Naive B cell (primary cell): ENCODE data around the gene SULT2B1. TPM values are rescaled to one million over a fixed set of nuclear protein-coding genes. Genes with fewer than 3 reads are reported as not detected.
A peak's percentile ranks its signal among the peaks of the same experiment; 100 is the strongest.

Experiments
- ATAC-seq, 2 donors: fragments of 150-1000 bp; cut with Tn5 transposase; 2 replicates each; pipeline ENCODE4 v1.10.0; 2021; ENCODE audit warnings: low read depth in 2 of 2, mild to moderate bottlenecking in 2 of 2, moderate library complexity in 2 of 2
- DNase-seq: peaks from one replicate; pipeline ENCODE4 v3.0.0; 2022
- H3K27ac Mint-ChIP-seq, 6 donors: one replicate each; pipeline ENCODE4 v1.8.0; 2020 to 2022; ENCODE audit warnings: mild to moderate bottlenecking in 6 of 6, mixed read lengths in 6 of 6, moderate library complexity in 5 of 6, inconsistent platforms in 2 of 6
- H3K27me3 Mint-ChIP-seq, 3 donors: one replicate each; pipeline ENCODE4 v1.8.0; 2021 to 2022; ENCODE audit warnings: mixed read lengths in 3 of 3, mild to moderate bottlenecking in 1 of 3
- H3K36me3 Mint-ChIP-seq, 2 donors: one replicate each; pipeline ENCODE4 v1.8.0; 2020 to 2022; ENCODE audit warnings: mixed read lengths in 2 of 2, inconsistent platforms in 1 of 2, mild to moderate bottlenecking in 1 of 2
- H3K4me1 Mint-ChIP-seq, 3 donors: one replicate each; pipeline ENCODE4 v1.8.0; 2020 to 2022; ENCODE audit warnings: mixed read lengths in 3 of 3, inconsistent platforms in 1 of 3, mild to moderate bottlenecking in 1 of 3, moderate library complexity in 1 of 3
- H3K4me3 Mint-ChIP-seq, 8 donors: one replicate each; pipeline ENCODE4 v1.8.0; 2020 to 2022; ENCODE audit warnings: mild to moderate bottlenecking in 8 of 8, mixed read lengths in 8 of 8, moderate library complexity in 8 of 8, inconsistent platforms in 2 of 8
- H3K9me3 Mint-ChIP-seq, 7 donors: one replicate each; pipeline ENCODE4 v1.8.0; 2020 to 2022; ENCODE audit warnings: mixed read lengths in 7 of 7, mild to moderate bottlenecking in 5 of 7, inconsistent platforms in 2 of 7, moderate library complexity in 1 of 7
- polyA plus RNA-seq, 6 donors: library from polyadenylated mRNA; unstranded; fragments of 300-500 nt; fragmentation: Illumina TruSeq; gene quantifications; one replicate each; pipeline ENCODE4 v1.2.3, GENCODE V29; 2021; ENCODE audit warnings: low read depth in 6 of 6

SULT2B1 gene
- polyA plus RNA-seq, 6 donors from 2014 or later: not detected

- DNase-seq (peak; percentile 71), ATAC-seq (peak in 1 of 2 donors; percentile 3)
- peak overlapping the region in 5 of 6 donors; percentile 87 to 97 (median 93) for H3K27ac Mint-ChIP-seq
- peak overlapping the region; percentile 88 to 99 (median 98) for H3K4me3 Mint-ChIP-seq
- H3K27me3 Mint-ChIP-seq: no peaks in the 10 kb centered on the region
- peaks cover 0 to 18% of the 10 kb centered on the region in 2 donors for H3K36me3 Mint-ChIP-seq
- peaks cover 0 to 7% (median 0%) of the 10 kb centered on the region in 7 donors for H3K9me3 Mint-ChIP-seq
- H3K4me1 Mint-ChIP-seq: peaks cover 43 to 59% (median 55%) of the 10 kb centered on the region in 3 donors
These were observed 83.4 kb downstream of the SULT2B1 start for GRCh38 chr19:48635263-48635965.

GRCh38 chr19:48635966-48636858 lies 84.2 kb downstream of the SULT2B1 start:
- ATAC-seq (no peak), DNase-seq (no peak)
- H3K4me3 Mint-ChIP-seq: peak overlapping the region; percentile 88 to 99 (median 98)
- H3K4me1 Mint-ChIP-seq: peaks cover 44 to 58% (median 56%) of the 10 kb centered on the region in 3 donors
- H3K27ac Mint-ChIP-seq: peak overlapping the region; percentile 88 to 98 (median 96)
- no peaks in the 10 kb centered on the region for H3K27me3 Mint-ChIP-seq
- H3K9me3 Mint-ChIP-seq: peaks cover 0 to 7% (median 0%) of the 10 kb centered on the region in 7 donors
- H3K36me3 Mint-ChIP-seq: peaks cover 0 to 18% of the 10 kb centered on the region in 2 donors

- DNase-seq (no peak), ATAC-seq (no peak)
- Mint-ChIP-seq H3K27me3 (no peaks in the 10 kb centered on the region), H3K4me1 (peaks cover 50 to 60% (median 57%) of the 10 kb centered on the region in 3 donors), H3K4me3 (peak within 1 kb of the TSS; percentile 88 to 99 (median 98)), H3K36me3 (peaks cover 0 to 18% of the 10 kb centered on the region in 2 donors), H3K9me3 (peaks cover 0 to 7% (median 0%) of the 10 kb centered on the region in 7 donors), H3K27ac (peak within 1 kb of the TSS; percentile 92 to 100 (median 99))
These were observed 85.0 kb downstream of the SULT2B1 start, which contains the start of gene DBP for GRCh38 chr19:48636859-48637448. Gene DBP (minus strand): TSS chr19:48637379. CDS start chr19:48636994, 385 bp downstream.

- peak overlapping the region; percentile 92 to 100 (median 99) for H3K27ac Mint-ChIP-seq
- ATAC-seq (peak; percentile 70 to 75), DNase-seq (peak; percentile 100)
- peaks cover 0 to 7% (median 0%) of the 10 kb centered on the region in 7 donors for H3K9me3 Mint-ChIP-seq
- peaks cover 0 to 18% of the 10 kb centered on the region in 2 donors for H3K36me3 Mint-ChIP-seq
- H3K4me3 Mint-ChIP-seq: peak overlapping the region; percentile 88 to 99 (median 98)
- H3K27me3 Mint-ChIP-seq: no peaks in the 10 kb centered on the region
- H3K4me1 Mint-ChIP-seq: peaks cover 52 to 64% (median 55%) of the 10 kb centered on the region in 3 donors
These were observed 85.5 kb downstream of the SULT2B1 start for GRCh38 chr19:48637449-48637947.

- ATAC-seq: peak; percentile 29 to 57
- H3K4me1 Mint-ChIP-seq: peaks cover 53 to 68% (median 59%) of the 10 kb centered on the region in 3 donors
- H3K27ac Mint-ChIP-seq: peak overlapping the region; percentile 92 to 100 (median 99)
- no peak for DNase-seq
- peak overlapping the region; percentile 88 to 99 (median 98) for H3K4me3 Mint-ChIP-seq
- peaks cover 0 to 7% (median 0%) of the 10 kb centered on the region in 7 donors for H3K9me3 Mint-ChIP-seq
- no peaks in the 10 kb centered on the region for H3K27me3 Mint-ChIP-seq
- H3K36me3 Mint-ChIP-seq: peaks cover 0 to 18% of the 10 kb centered on the region in 2 donors
These were observed 86.2 kb downstream of the SULT2B1 start for GRCh38 chr19:48637948-48638830.

- peak overlapping the region in 5 of 6 donors; percentile 92 to 100 (median 99) for H3K27ac Mint-ChIP-seq
- H3K27me3 Mint-ChIP-seq: no peaks in the 10 kb centered on the region
- ATAC-seq (no peak), DNase-seq (no peak)
- peaks cover 0 to 7% (median 0%) of the 10 kb centered on the region in 7 donors for H3K9me3 Mint-ChIP-seq
- H3K36me3 Mint-ChIP-seq: peaks cover 0 to 18% of the 10 kb centered on the region in 2 donors
- peaks cover 46 to 63% (median 56%) of the 10 kb centered on the region in 3 donors for H3K4me1 Mint-ChIP-seq
- H3K4me3 Mint-ChIP-seq: peak overlapping the region; percentile 88 to 99 (median 98)
These were observed 86.9 kb downstream of the SULT2B1 start for GRCh38 chr19:48638831-48639381.

- H3K4me1 Mint-ChIP-seq: peaks cover 45 to 62% (median 53%) of the 10 kb centered on the region in 3 donors
- H3K27ac Mint-ChIP-seq: peak overlapping the region in 5 of 6 donors; percentile 52 to 93 (median 85)
- no peak for ATAC-seq
- H3K4me3 Mint-ChIP-seq: peak overlapping the region; percentile 60 to 99 (median 93)
- peaks cover 0 to 18% of the 10 kb centered on the region in 2 donors for H3K36me3 Mint-ChIP-seq
- DNase-seq: no peak
- H3K27me3 Mint-ChIP-seq: no peaks in the 10 kb centered on the region
- H3K9me3 Mint-ChIP-seq: peaks cover 0 to 7% (median 0%) of the 10 kb centered on the region in 7 donors
These were observed 87.8 kb downstream of the SULT2B1 start for GRCh38 chr19:48639483-48640375.

- Mint-ChIP-seq H3K4me3 (peak overlapping the region in 2 of 8 donors; percentile 17 to 49), H3K27ac (peak overlapping the region in 2 of 6 donors; percentile 26 to 68), H3K27me3 (no peaks in the 10 kb centered on the region), H3K36me3 (peaks cover 0 to 10% of the 10 kb centered on the region in 2 donors), H3K4me1 (peaks cover 48 to 64% (median 60%) of the 10 kb centered on the region in 3 donors), H3K9me3 (peaks cover 0 to 7% (median 0%) of the 10 kb centered on the region in 7 donors)
- DNase-seq (no peak), ATAC-seq (no peak)
These were observed 89.9 kb downstream of the SULT2B1 start for GRCh38 chr19:48641850-48642249.

- peak overlapping the region in 3 of 8 donors; percentile 31 to 60 (median 57) for H3K4me3 Mint-ChIP-seq
- peak overlapping the region in 1 of 6 donors; percentile 24 for H3K27ac Mint-ChIP-seq
- peaks cover 58 to 74% (median 67%) of the 10 kb centered on the region in 3 donors for H3K4me1 Mint-ChIP-seq
These were observed 90.9 kb downstream of the SULT2B1 start for GRCh38 chr19:48642862-48643261.

GRCh38 chr19:48644355-48644754 lies 92.4 kb downstream of the SULT2B1 start:
- no peaks in the 10 kb centered on the region for H3K9me3 Mint-ChIP-seq
- peak overlapping the region in 6 of 8 donors; percentile 91 to 97 (median 96) for H3K4me3 Mint-ChIP-seq
- ATAC-seq (no peak), DNase-seq (no peak)
- peaks cover 59 to 71% (median 61%) of the 10 kb centered on the region in 3 donors for H3K4me1 Mint-ChIP-seq
- H3K27me3 Mint-ChIP-seq: no peaks in the 10 kb centered on the region
- H3K27ac Mint-ChIP-seq: peak overlapping the region in 2 of 6 donors; percentile 70 to 89
- no peaks in the 10 kb centered on the region for H3K36me3 Mint-ChIP-seq

More at GRCh38 chr19:48642862-48643261, 90.9 kb downstream of the SULT2B1 start:
- Mint-ChIP-seq H3K27me3 (no peaks in the 10 kb centered on the region), H3K9me3 (peaks cover 0 to 7% (median 0%) of the 10 kb centered on the region in 7 donors), H3K36me3 (peaks cover 0 to 10% of the 10 kb centered on the region in 2 donors)
- ATAC-seq (no peak), DNase-seq (no peak)
